Hepatocyte (in vitro differentiated cells): ENCODE data around the gene MYOT. TPM values are rescaled to one million over a fixed set of nuclear protein-coding genes. Genes with fewer than 3 reads are reported as not detected.
"Not testable (repeated sequence)": the region's sequence is repeated elsewhere in the genome, so short reads cannot be mapped to it uniquely, and the experiment has no call there.

Experiments used
- DNase-seq: peaks from one replicate; pipeline ENCODE4 v3.0.0-alpha.2; 2016; ENCODE audit warnings: low spot score
- H2AFZ ChIP-seq: fragments of 200-600 bp; sonication (generic); 2 replicates; pipeline ENCODE4 v1.6.0; 2016; ENCODE audit warnings: antibody characterized with exemption, mild to moderate bottlenecking
- H3K27ac ChIP-seq: fragments of 200-600 bp; sonication (generic); 2 replicates; pipeline ENCODE4 v1.5.1; 2016; ENCODE audit warnings: mild to moderate bottlenecking
- H3K27me3 ChIP-seq: fragments of 200-600 bp; sonication (generic); 2 replicates; pipeline ENCODE4 v1.6.1; 2016
- H3K36me3 ChIP-seq: fragments of 200-600 bp; sonication (generic); replicated peaks from 2 replicates; pipeline ENCODE4 v1.5.1; 2016; ENCODE audit warnings: low read depth; ENCODE audit not compliant: insufficient read depth
- H3K4me1 ChIP-seq: fragments of 200-600 bp; sonication (generic); 2 replicates; pipeline ENCODE4 v1.5.1; 2016; ENCODE audit warnings: mild to moderate bottlenecking, moderate library complexity; ENCODE audit not compliant: insufficient read depth
- H3K4me2 ChIP-seq: fragments of 200-600 bp; sonication (generic); 2 replicates; pipeline ENCODE4 v1.6.0; 2016
- H3K4me3 ChIP-seq: fragments of 200-600 bp; sonication (generic); 2 replicates; pipeline ENCODE4 v1.5.1; 2016; ENCODE audit warnings: mild to moderate bottlenecking
- H3K79me2 ChIP-seq: fragments of 200-600 bp; sonication (generic); 2 replicates; pipeline ENCODE4 v1.6.0; 2017; ENCODE audit warnings: mild to moderate bottlenecking
- H3K9me2 ChIP-seq: fragments of 200-600 bp; sonication (generic); replicated peaks from 2 replicates; pipeline ENCODE4 v1.6.0; 2017; ENCODE audit warnings: mild to moderate bottlenecking; ENCODE audit not compliant: insufficient read depth
- H3K9me3 ChIP-seq: fragments of 200-600 bp; sonication (generic); 2 replicates; pipeline ENCODE4 v1.5.1; 2016; ENCODE audit warnings: low read depth, mild to moderate bottlenecking
- H4K20me1 ChIP-seq: fragments of 200-600 bp; sonication (generic); 2 replicates; pipeline ENCODE4 v1.6.0; 2016; ENCODE audit warnings: mild to moderate bottlenecking; ENCODE audit not compliant: insufficient read depth, poor library complexity, severe bottlenecking
- EZH2 ChIP-seq: fragments of 200-600 bp; sonication (generic); IDR thresholded peaks from 2 replicates; pipeline ENCODE4 v1.6.1; 2016; ENCODE audit warnings: antibody characterized with exemption, mild to moderate bottlenecking, borderline replicate concordance
- EZH2phosphoT487 ChIP-seq: fragments of 200-600 bp; sonication (generic); IDR thresholded peaks from one replicate; pipeline ENCODE4 v1.6.1; 2018; ENCODE audit warnings: antibody characterized with exemption, mild to moderate bottlenecking, low read depth, moderate library complexity; ENCODE audit not compliant: unreplicated experiment, severe bottlenecking
- WGBS: methylation state at CpG from one replicate; pipeline ENCODE4 v1.1.6; 2016; ENCODE audit warnings: low lambda C conversion rate; ENCODE audit errors: missing lambda C conversion rate; 5-methylcytosine and 5-hydroxymethylcytosine counted together
- polyA plus RNA-seq: library from polyadenylated mRNA; unstranded; fragments of >200 nt; fragmentation: Nextera tagmentation; extraction: Ambion mirVana; gene quantifications from 2 replicates; pipeline ENCODE4 v1.2.1, GENCODE V29; 2016
- total RNA-seq: library from RNA; depleted of rRNA; stranded (reverse); fragments of >200 nt; gene quantifications from 2 replicates; pipeline ENCODE4 v1.2.3, GENCODE V29; 2014
- TF ChIP-seq, protein P1 (sequence below): fragments of 200-600 bp; sonication (generic); IDR thresholded peaks from 2 replicates; pipeline ENCODE4 v1.5.1; 2016; ENCODE audit warnings: antibody characterized with exemption, mild to moderate bottlenecking; ENCODE audit not compliant: poor library complexity

Gene MYOT
- total and polyA plus RNA-seq, 2 experiments from 2014 or later = not detected

DNA sequence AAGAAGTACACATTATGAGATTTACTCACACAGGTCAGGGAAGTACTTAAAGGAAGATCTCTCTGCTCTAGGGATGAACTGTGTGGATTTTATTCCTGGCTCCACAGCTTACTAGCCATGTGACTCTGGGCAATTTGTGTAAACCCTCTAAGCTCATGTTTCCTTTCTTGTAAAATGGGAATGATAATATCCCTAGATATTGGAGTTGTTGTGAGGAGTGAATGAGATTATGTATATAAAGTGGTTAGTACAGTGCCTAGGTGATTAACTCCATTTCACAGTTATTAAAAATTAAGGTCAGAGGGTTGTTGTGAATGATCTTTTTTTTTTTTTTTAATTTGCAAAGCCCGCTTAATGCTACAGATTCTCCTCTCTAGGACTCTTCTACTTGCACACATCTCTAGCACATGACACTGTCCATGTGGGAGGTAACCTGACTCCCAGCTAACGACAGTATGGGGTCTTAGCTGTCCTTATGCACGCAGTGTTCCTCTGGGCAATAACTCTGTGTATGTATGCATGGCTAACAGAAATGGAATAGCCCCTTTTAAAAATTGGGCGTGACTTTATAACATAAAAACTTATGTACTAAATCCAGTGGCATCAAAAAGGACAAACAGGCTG, 23.9 kb upstream of the MYOT start:
- H3K4me2 ChIP-seq = no peak overlapping the region
- no peaks in the 10 kb centered on the region for H3K9me2 ChIP-seq
- no peaks in the 10 kb centered on the region for H4K20me1 ChIP-seq

DNA sequence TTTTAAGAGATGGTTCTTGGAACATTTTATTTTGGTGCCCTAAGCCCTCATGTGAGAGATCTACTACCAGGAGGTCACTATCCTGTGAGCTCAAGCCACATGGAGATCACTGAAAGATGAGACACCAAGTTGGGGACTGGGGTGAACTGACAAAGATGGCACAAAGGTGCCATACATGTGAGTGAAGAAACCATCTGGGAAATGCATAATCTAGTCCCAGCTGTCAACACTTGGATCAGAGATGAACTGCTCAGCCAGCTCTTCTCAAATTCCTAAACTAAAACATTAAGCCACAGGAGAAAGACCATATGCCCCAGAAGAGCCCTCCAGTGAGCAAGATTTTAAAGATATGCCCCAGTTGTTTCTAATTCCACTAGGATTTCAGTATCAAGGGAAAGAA, 22.2 kb upstream of the MYOT start:
- no peaks in the 10 kb centered on the region for H3K27me3 ChIP-seq
- no peak overlapping the region for H3K27ac ChIP-seq
- no peaks in the 10 kb centered on the region for H3K4me1 ChIP-seq
- TF ChIP-seq, protein P1, sequence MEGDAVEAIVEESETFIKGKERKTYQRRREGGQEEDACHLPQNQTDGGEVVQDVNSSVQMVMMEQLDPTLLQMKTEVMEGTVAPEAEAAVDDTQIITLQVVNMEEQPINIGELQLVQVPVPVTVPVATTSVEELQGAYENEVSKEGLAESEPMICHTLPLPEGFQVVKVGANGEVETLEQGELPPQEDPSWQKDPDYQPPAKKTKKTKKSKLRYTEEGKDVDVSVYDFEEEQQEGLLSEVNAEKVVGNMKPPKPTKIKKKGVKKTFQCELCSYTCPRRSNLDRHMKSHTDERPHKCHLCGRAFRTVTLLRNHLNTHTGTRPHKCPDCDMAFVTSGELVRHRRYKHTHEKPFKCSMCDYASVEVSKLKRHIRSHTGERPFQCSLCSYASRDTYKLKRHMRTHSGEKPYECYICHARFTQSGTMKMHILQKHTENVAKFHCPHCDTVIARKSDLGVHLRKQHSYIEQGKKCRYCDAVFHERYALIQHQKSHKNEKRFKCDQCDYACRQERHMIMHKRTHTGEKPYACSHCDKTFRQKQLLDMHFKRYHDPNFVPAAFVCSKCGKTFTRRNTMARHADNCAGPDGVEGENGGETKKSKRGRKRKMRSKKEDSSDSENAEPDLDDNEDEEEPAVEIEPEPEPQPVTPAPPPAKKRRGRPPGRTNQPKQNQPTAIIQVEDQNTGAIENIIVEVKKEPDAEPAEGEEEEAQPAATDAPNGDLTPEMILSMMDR = no peak
- no peak for TF ChIP-seq EZH2phosphoT487
- TF ChIP-seq EZH2 = no peak
- no peaks in the 10 kb centered on the region for H4K20me1 ChIP-seq
- no peak overlapping the region for H2AFZ ChIP-seq
- no peaks in the 10 kb centered on the region for H3K79me2 ChIP-seq
- no peak overlapping the region for H3K4me2 ChIP-seq
- H3K9me2 ChIP-seq = no peaks in the 10 kb centered on the region
- no peaks in the 10 kb centered on the region for H3K36me3 ChIP-seq
- no peak for DNase-seq
- H3K4me3 ChIP-seq = no peak overlapping the region
- H3K9me3 ChIP-seq = no peaks in the 10 kb centered on the region

More for the DNA sequence above, 23.9 kb upstream of the MYOT start:
- Histone ChIP-seq H3K27ac (no peak overlapping the region), H3K79me2 (no peaks in the 10 kb centered on the region), H3K9me3 (no peaks in the 10 kb centered on the region), H3K36me3 (no peaks in the 10 kb centered on the region), H3K4me1 (no peaks in the 10 kb centered on the region), H2AFZ (no peak overlapping the region), H3K27me3 (no peaks in the 10 kb centered on the region), H3K4me3 (no peak overlapping the region)
- no peak for DNase-seq
- no peak for TF ChIP-seq EZH2
- TF ChIP-seq, protein P1 = no peak
- no peak for TF ChIP-seq EZH2phosphoT487
- 48% methylated on average over 4 of the region's 4 CpGs for WGBS

DNA sequence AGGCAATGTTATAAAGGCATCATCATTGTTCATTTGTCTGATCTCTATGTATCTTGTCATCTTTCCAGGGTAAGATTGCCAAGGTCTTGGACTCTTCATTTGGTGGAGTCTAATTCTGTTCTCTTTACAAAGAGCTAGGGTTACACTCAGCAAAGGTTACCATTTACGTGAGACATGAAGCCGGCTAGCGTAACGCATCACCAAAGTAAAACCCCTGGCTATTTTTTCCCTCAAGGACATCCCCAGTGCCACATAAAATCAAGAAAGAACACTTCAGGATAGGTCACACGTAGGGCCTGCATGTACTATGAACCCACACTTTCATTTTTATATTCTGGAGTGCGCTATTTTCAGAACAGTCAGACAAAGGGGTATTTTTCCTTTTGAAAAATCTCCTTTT, 20.0 kb upstream of the MYOT start:
- 93% methylated on average over 6 of the region's 6 CpGs for WGBS
- no peaks in the 10 kb centered on the region for H3K36me3 ChIP-seq
- no peaks in the 10 kb centered on the region for H3K4me1 ChIP-seq

DNA sequence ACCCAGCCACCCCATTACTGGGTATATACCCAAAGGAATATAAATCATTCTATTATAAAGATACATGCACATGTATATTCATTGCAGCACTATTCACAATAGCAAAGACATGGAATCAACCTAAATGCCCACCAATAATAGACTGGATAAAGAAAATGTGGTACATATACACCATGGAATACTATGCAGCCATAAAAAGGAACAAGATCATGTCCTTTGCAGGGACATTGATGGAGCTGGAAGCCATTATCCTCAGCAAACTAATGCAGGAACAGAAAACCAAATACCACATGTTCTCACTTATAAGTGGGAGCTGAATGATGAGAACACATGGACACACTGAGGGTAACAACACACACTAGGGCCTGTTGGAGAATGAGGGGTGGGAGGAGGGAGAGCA, 14.5 kb upstream of the MYOT start:
- not testable (repeated sequence) for H3K9me2 ChIP-seq, H3K9me3 ChIP-seq, H3K27me3 ChIP-seq, H3K79me2 ChIP-seq, H3K4me3 ChIP-seq, H2AFZ ChIP-seq, DNase-seq, H4K20me1 ChIP-seq, H3K36me3 ChIP-seq, H3K4me2 ChIP-seq, H3K27ac ChIP-seq, H3K4me1 ChIP-seq

More for the DNA sequence above, 20.0 kb upstream of the MYOT start:
- DNase-seq = no peak
- no peak overlapping the region for H3K4me3 ChIP-seq
- no peaks in the 10 kb centered on the region for H3K9me3 ChIP-seq
- TF ChIP-seq, protein P1 = no peak
- no peak overlapping the region for H2AFZ ChIP-seq
- H3K27me3 ChIP-seq = no peaks in the 10 kb centered on the region
- no peaks in the 10 kb centered on the region for H3K79me2 ChIP-seq
- no peaks in the 10 kb centered on the region for H3K9me2 ChIP-seq
- H4K20me1 ChIP-seq = no peaks in the 10 kb centered on the region
- no peak overlapping the region for H3K27ac ChIP-seq
- no peak overlapping the region for H3K4me2 ChIP-seq
